MM.1S (cell line): ENCODE results near the gene ERC2.

Experiments used
- DNase-seq: peaks from one replicate; pipeline ENCODE4 v3.0.0-alpha.2; 2015
- H2AFZ ChIP-seq: fragments of 300-600 bp; sonication (generic); 2 replicates; pipeline ENCODE4 v1.6.0; 2016; ENCODE audit warnings: antibody characterized with exemption, low read length
- H3F3A ChIP-seq: fragments of 300-600 bp; sonication (generic); 2 replicates; pipeline ENCODE4 v1.6.1; 2016; ENCODE audit warnings: mild to moderate bottlenecking, antibody characterized with exemption, low read length, moderate library complexity, mixed read lengths; ENCODE audit not compliant: insufficient read depth
- H3K27ac ChIP-seq: fragments of 300-600 bp; sonication (generic); 2 replicates; pipeline ENCODE4 v1.5.1; 2016; ENCODE audit warnings: mild to moderate bottlenecking, low read length
- H3K27me3 ChIP-seq: fragments of 300-600 bp; sonication (generic); replicated peaks from 2 replicates; pipeline ENCODE4 v1.6.0; 2016; ENCODE audit warnings: low read length; ENCODE audit not compliant: insufficient read depth
- H3K36me3 ChIP-seq: fragments of 300-600 bp; sonication (generic); replicated peaks from 2 replicates; pipeline ENCODE4 v1.6.1; 2016; ENCODE audit warnings: mild to moderate bottlenecking, low read length, mixed read lengths; ENCODE audit not compliant: insufficient read depth
- H3K4me1 ChIP-seq: fragments of 300-600 bp; sonication (generic); 2 replicates; pipeline ENCODE4 v1.6.1; 2016; ENCODE audit warnings: low read length, mixed read lengths
- H3K4me2 ChIP-seq: fragments of 300-600 bp; sonication (generic); 2 replicates; pipeline ENCODE4 v1.6.0; 2016; ENCODE audit warnings: low read depth, low read length
- H3K4me3 ChIP-seq: fragments of 300-600 bp; sonication (generic); 2 replicates; pipeline ENCODE4 v1.5.1; 2016; ENCODE audit warnings: low read length, mixed read lengths
- H3K79me2 ChIP-seq: fragments of 300-600 bp; sonication (generic); 2 replicates; pipeline ENCODE4 v1.6.1; 2016; ENCODE audit warnings: mixed run types, low read length, mixed read lengths
- H3K9ac ChIP-seq: fragments of 300-600 bp; sonication (generic); 2 replicates; pipeline ENCODE4 v1.6.1; 2016; ENCODE audit warnings: low read length, mixed read lengths
- H3K9me2 ChIP-seq: fragments of 300-600 bp; sonication (generic); replicated peaks from 2 replicates; pipeline ENCODE4 v1.6.1; 2016; ENCODE audit warnings: mild to moderate bottlenecking, low read length, mixed read lengths; ENCODE audit not compliant: insufficient read depth
- H3K9me3 ChIP-seq: fragments of 300-600 bp; sonication (generic); replicated peaks from 2 replicates; pipeline ENCODE4 v1.6.1; 2016; ENCODE audit warnings: mild to moderate bottlenecking, low read length, mixed read lengths; ENCODE audit not compliant: insufficient read depth
- H4K20me1 ChIP-seq: fragments of 300-600 bp; sonication (generic); 2 replicates; pipeline ENCODE4 v1.6.1; 2016; ENCODE audit warnings: mild to moderate bottlenecking, low read length, moderate library complexity, mixed read lengths; ENCODE audit not compliant: insufficient read depth
- CTCF ChIP-seq: fragments of 300-600 bp; sonication (generic); IDR thresholded peaks from 2 replicates; pipeline ENCODE4 v1.5.1; 2016; ENCODE audit warnings: antibody characterized with exemption, low read length, mixed read lengths
- EZH2 ChIP-seq: fragments of 300-600 bp; sonication (generic); optimal IDR thresholded peaks from 2 replicates; pipeline ENCODE3; 2017; ENCODE audit warnings: low read depth, mild to moderate bottlenecking, antibody characterized with exemption, low read length, mixed read lengths
- EZH2phosphoT487 ChIP-seq: fragments of 300-600 bp; sonication (generic); IDR thresholded peaks from 2 replicates; pipeline ENCODE4 v1.6.1; 2018; ENCODE audit warnings: antibody characterized with exemption, low read length

ERC2 gene

GRCh38 chr3:55567121-55567520 lies 901.1 kb downstream of the ERC2 start:
- no peaks in the 10 kb centered on the region for H3K9me3 ChIP-seq
- H2AFZ ChIP-seq = no peak overlapping the region
- TF ChIP-seq EZH2 = no peak
- TF ChIP-seq EZH2phosphoT487 = no peak
- TF ChIP-seq CTCF = no peak
- no peak for DNase-seq
- no peaks in the 10 kb centered on the region for H3K27me3 ChIP-seq
- H3K4me1 ChIP-seq = no peaks in the 10 kb centered on the region
- no peak overlapping the region for H3K27ac ChIP-seq
- H3K9ac ChIP-seq = no peak overlapping the region
- no peaks in the 10 kb centered on the region for H3K9me2 ChIP-seq
- no peaks in the 10 kb centered on the region for H4K20me1 ChIP-seq
- H3K4me2 ChIP-seq = no peak overlapping the region
- no peaks in the 10 kb centered on the region for H3F3A ChIP-seq
- no peaks in the 10 kb centered on the region for H3K79me2 ChIP-seq
- H3K36me3 ChIP-seq = no peaks in the 10 kb centered on the region
- H3K4me3 ChIP-seq = no peak overlapping the region

- no peaks in the 10 kb centered on the region for H3K79me2 ChIP-seq
- H3K27ac ChIP-seq = no peak overlapping the region
- H3K9me3 ChIP-seq = no peaks in the 10 kb centered on the region
- no peak overlapping the region for H2AFZ ChIP-seq
- no peaks in the 10 kb centered on the region for H3F3A ChIP-seq
- H3K4me2 ChIP-seq = no peak overlapping the region
- H3K9ac ChIP-seq = no peak overlapping the region
- no peaks in the 10 kb centered on the region for H3K4me1 ChIP-seq
- no peaks in the 10 kb centered on the region for H3K27me3 ChIP-seq
- no peak for DNase-seq
- H3K9me2 ChIP-seq = no peaks in the 10 kb centered on the region
- H4K20me1 ChIP-seq = no peaks in the 10 kb centered on the region
- H3K36me3 ChIP-seq = no peaks in the 10 kb centered on the region
- TF ChIP-seq EZH2phosphoT487 = no peak
- no peak for TF ChIP-seq EZH2
- no peak for TF ChIP-seq CTCF
- no peak overlapping the region for H3K4me3 ChIP-seq
These were observed 902.7 kb downstream of the ERC2 start for GRCh38 chr3:55565521-55565920.

- H3K79me2 ChIP-seq = no peaks in the 10 kb centered on the region
- H3K9ac ChIP-seq = no peak overlapping the region
- H3K9me3 ChIP-seq = no peaks in the 10 kb centered on the region
- no peaks in the 10 kb centered on the region for H3K36me3 ChIP-seq
- no peak for DNase-seq
- no peak overlapping the region for H3K4me2 ChIP-seq
- TF ChIP-seq CTCF (no peak), EZH2phosphoT487 (no peak), EZH2 (no peak)
- H3F3A ChIP-seq = no peaks in the 10 kb centered on the region
- no peaks in the 10 kb centered on the region for H3K27me3 ChIP-seq
- H2AFZ ChIP-seq = no peak overlapping the region
- no peak overlapping the region for H3K27ac ChIP-seq
- H3K4me1 ChIP-seq = no peaks in the 10 kb centered on the region
- no peak overlapping the region for H3K4me3 ChIP-seq
- no peaks in the 10 kb centered on the region for H3K9me2 ChIP-seq
- no peaks in the 10 kb centered on the region for H4K20me1 ChIP-seq
These were observed 903.5 kb downstream of the ERC2 start for GRCh38 chr3:55564726-55565125.

DNA sequence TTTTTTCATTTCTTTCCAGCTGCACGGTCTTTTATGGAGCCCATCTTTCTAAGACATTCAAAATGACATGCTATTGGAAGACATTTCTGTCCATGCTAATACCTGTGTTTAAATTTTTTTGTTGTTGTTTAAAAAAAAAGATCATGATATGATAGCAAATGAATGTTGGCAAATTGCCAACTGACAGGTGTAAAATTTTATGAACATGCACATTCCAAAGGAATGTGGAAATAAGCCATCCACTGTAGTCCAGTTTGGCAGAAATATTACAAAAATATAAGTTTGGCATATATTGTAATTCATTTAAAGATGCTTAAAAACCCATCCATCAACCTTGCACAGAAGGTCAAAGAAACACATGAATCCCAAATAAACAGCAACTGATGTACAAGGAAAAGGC lies 905.6 kb downstream of the ERC2 start:
- Histone ChIP-seq H2AFZ (no peak overlapping the region), H3K4me1 (no peaks in the 10 kb centered on the region), H3K36me3 (no peaks in the 10 kb centered on the region), H3K27ac (no peak overlapping the region), H3K9me3 (no peaks in the 10 kb centered on the region), H3K9me2 (no peaks in the 10 kb centered on the region), H3F3A (no peaks in the 10 kb centered on the region), H4K20me1 (no peaks in the 10 kb centered on the region), H3K4me2 (no peak overlapping the region), H3K27me3 (no peaks in the 10 kb centered on the region), H3K4me3 (no peak overlapping the region), H3K79me2 (no peaks in the 10 kb centered on the region), H3K9ac (no peak overlapping the region)
- TF ChIP-seq EZH2 (no peak), EZH2phosphoT487 (no peak), CTCF (no peak)
- no peak for DNase-seq
